H1 (cell line): ENCODE results near the gene ACTBL2. TPM values are rescaled to one million over a fixed set of nuclear protein-coding genes. Genes with fewer than 3 reads are reported as not detected.

ENCODE experiments used
- CTCF ChIA-PET: fragments of 300-600 bp; sonication (Branson Sonifier 250); formaldehyde crosslinking; loops from one replicate; lab custom pipeline; 2021; ENCODE audit not compliant: partially characterized antibody; lab: Charles Lee
- POLR2A ChIA-PET: fragments of 300-600 bp; sonication (Branson Sonifier 250); formaldehyde crosslinking; loops from one replicate; lab custom pipeline; 2021; ENCODE audit warnings: inconsistent platforms; ENCODE audit not compliant: partially characterized antibody; lab: Charles Lee
- DNase-seq, 2 experiments: peaks; one replicate each; pipeline versions ENCODE4 v3.0.0 to v3.0.0-alpha.2; 2010 to 2022; ENCODE audit warnings: low spot score in 2 of 2, low read depth in 1 of 2, mixed read lengths in 1 of 2
- FAIRE-seq: peaks from 2 replicates; lab custom pipeline; 2011; peaks lifted over from hg19 to GRCh38; lab: Jason Lieb, UNC
- H2AFZ ChIP-seq: 2 replicates; pipeline ENCODE4 v1.8.1; 2012; ENCODE audit warnings: low read length, inconsistent platforms
- H2AK5ac ChIP-seq: 2 replicates; pipeline ENCODE4 v1.6.1; 2013; ENCODE audit warnings: low read depth, low read length
- H2BK120ac ChIP-seq: replicated peaks from 2 replicates; pipeline ENCODE3; 2013; ENCODE audit warnings: low read depth, low read length, inconsistent platforms
- H2BK12ac ChIP-seq: 2 replicates; pipeline ENCODE4 v1.6.1; 2013; ENCODE audit warnings: low read depth, low read length
- H2BK15ac ChIP-seq: 2 replicates; pipeline ENCODE4 v1.6.1; 2013; ENCODE audit warnings: low read length
- H2BK20ac ChIP-seq: 2 replicates; pipeline ENCODE4 v1.6.1; 2013; ENCODE audit warnings: low read length
- H2BK5ac ChIP-seq: 2 replicates; pipeline ENCODE4 v1.6.1; 2013; ENCODE audit warnings: low read depth, low read length
- H3K14ac ChIP-seq: 2 replicates; pipeline ENCODE4 v1.6.1; 2013; ENCODE audit warnings: inconsistent platforms; ENCODE audit not compliant: insufficient read length
- H3K18ac ChIP-seq: 2 replicates; pipeline ENCODE4 v1.6.1; 2013; ENCODE audit warnings: low read length; ENCODE audit errors: extremely low read depth
- H3K23ac ChIP-seq: 2 replicates; pipeline ENCODE4 v1.6.1; 2013; ENCODE audit warnings: inconsistent platforms; ENCODE audit not compliant: insufficient read length
- H3K23me2 ChIP-seq: 2 replicates; pipeline ENCODE4 v1.6.1; 2013; ENCODE audit warnings: low read depth, low read length
- H3K27ac ChIP-seq: 2 replicates; pipeline ENCODE4 v1.6.1; 2011; ENCODE audit warnings: low read depth, low read length, inconsistent platforms
- H3K27me3 ChIP-seq, 4 experiments: replicated peaks in 1 of 4; 1 replicate in 1 of 4; 2 replicates in 3 of 4; pipeline versions ENCODE4 v1.6.1 to v1.8.1; 2011 to 2013; ENCODE audit warnings: low read length in 3 of 4, mild to moderate bottlenecking in 3 of 4, inconsistent platforms in 2 of 4, mixed read lengths in 2 of 4, moderate library complexity in 1 of 4; ENCODE audit not compliant: control insufficient read depth in 3 of 4, insufficient read depth in 3 of 4; ENCODE audit errors: extremely low read depth in 1 of 4
- H3K36me3 ChIP-seq, 4 experiments: 2 replicates each; pipeline versions ENCODE4 v1.6.1 to v1.8.1; 2011 to 2013; ENCODE audit warnings: mild to moderate bottlenecking in 4 of 4, low read length in 3 of 4, moderate library complexity in 2 of 4, control low read depth in 1 of 4, inconsistent platforms in 1 of 4; ENCODE audit not compliant: insufficient read depth in 4 of 4, control insufficient read depth in 2 of 4
- H3K4ac ChIP-seq: replicated peaks from 2 replicates; pipeline ENCODE3; 2013; ENCODE audit warnings: low read length, low read depth, mixed read lengths, inconsistent platforms; ENCODE audit not compliant: insufficient read length
- H3K4me1 ChIP-seq, 4 experiments: replicated peaks in 1 of 4; 1 replicate in 1 of 4; 2 replicates in 3 of 4; pipeline versions ENCODE4 v1.6.1 to v1.8.1; 2011 to 2013; ENCODE audit warnings: low read length in 3 of 4, inconsistent platforms in 2 of 4, mixed read lengths in 1 of 4; ENCODE audit not compliant: insufficient read depth in 4 of 4, control insufficient read depth in 3 of 4
- H3K4me2 ChIP-seq, 2 experiments: 2 replicates each; pipeline versions ENCODE4 v1.6.1 to v1.8.1; 2011 to 2013; ENCODE audit warnings: low read depth in 2 of 2, low read length in 2 of 2, control low read depth in 1 of 2, inconsistent platforms in 1 of 2, mild to moderate bottlenecking in 1 of 2; ENCODE audit not compliant: insufficient read depth in 1 of 2
- H3K4me3 ChIP-seq, 4 experiments: fragments of 200-600, 300-600 bp in 1 of 4; sonication (generic), shearing (Covaris generic), sonication (Bioruptor Twin) in 1 of 4; 2 replicates each; pipeline versions ENCODE4 v1.5.1 to v1.8.1; 2011 to 2016; ENCODE audit warnings: low read length in 4 of 4, low read depth in 3 of 4, control low read depth in 2 of 4, inconsistent platforms in 2 of 4, mild to moderate bottlenecking in 2 of 4, mixed read lengths in 1 of 4, moderate library complexity in 1 of 4; ENCODE audit not compliant: insufficient read depth in 2 of 4; ENCODE audit errors: extremely low read depth in 1 of 4
- H3K56ac ChIP-seq: replicated peaks from 2 replicates; pipeline ENCODE3; 2013; ENCODE audit warnings: low read depth, mild to moderate bottlenecking, mixed read lengths, low read length, inconsistent platforms; ENCODE audit not compliant: insufficient read length
- H3K79me1 ChIP-seq: 2 replicates; pipeline ENCODE4 v1.6.1; 2013; ENCODE audit warnings: low read depth, low read length, control low read depth
- H3K79me2 ChIP-seq, 2 experiments: 2 replicates each; pipeline versions ENCODE4 v1.6.1 to v1.8.1; 2012 to 2013; ENCODE audit warnings: low read length in 2 of 2, mild to moderate bottlenecking in 2 of 2, inconsistent platforms in 1 of 2; ENCODE audit not compliant: insufficient read depth in 2 of 2, control insufficient read depth in 1 of 2
- H3K9ac ChIP-seq, 4 experiments: replicated peaks in 1 of 4; 1 replicate in 1 of 4; 2 replicates in 3 of 4; pipeline versions ENCODE4 v1.6.1 to v1.8.1; 2011 to 2013; ENCODE audit warnings: low read depth in 3 of 4, low read length in 3 of 4, control low read depth in 2 of 4, mild to moderate bottlenecking in 2 of 4, moderate library complexity in 2 of 4, inconsistent platforms in 1 of 4; ENCODE audit errors: extremely low read depth in 1 of 4
- H3K9me3 ChIP-seq, 2 experiments: 2 replicates each; pipeline versions ENCODE4 v1.6.1 to v1.8.1; 2012 to 2013; ENCODE audit warnings: mild to moderate bottlenecking in 2 of 2, moderate library complexity in 2 of 2, control low read depth in 1 of 2, inconsistent platforms in 1 of 2, low read depth in 1 of 2, low read length in 1 of 2, mixed read lengths in 1 of 2; ENCODE audit not compliant: insufficient read depth in 2 of 2
- H4K20me1 ChIP-seq, 2 experiments: replicated peaks in 1 of 2; 2 replicates each; pipeline versions ENCODE3 to v1.8.1; 2011 to 2013; ENCODE audit warnings: inconsistent platforms in 2 of 2, low read length in 2 of 2, mild to moderate bottlenecking in 1 of 2; ENCODE audit not compliant: insufficient read depth in 2 of 2, control insufficient read depth in 1 of 2
- H4K5ac ChIP-seq: 2 replicates; pipeline ENCODE4 v1.6.1; 2013; ENCODE audit warnings: low read length, low read depth, mixed read lengths, inconsistent platforms; ENCODE audit not compliant: insufficient read length
- H4K8ac ChIP-seq: 2 replicates; pipeline ENCODE4 v1.8.0; 2013; ENCODE audit warnings: mild to moderate bottlenecking, moderate library complexity, low read length, inconsistent platforms; ENCODE audit not compliant: insufficient read depth; ENCODE audit errors: extremely low read depth
- H4K91ac ChIP-seq: replicated peaks from 2 replicates; pipeline ENCODE3; 2013; ENCODE audit warnings: low read length, mixed read lengths, inconsistent platforms; ENCODE audit not compliant: insufficient read length
- ATF3 ChIP-seq: IDR thresholded peaks from 2 replicates; pipeline ENCODE4 v1.6.1; 2011; ENCODE audit warnings: low read depth, mild to moderate bottlenecking, low read length; ENCODE audit not compliant: insufficient read depth
- BRCA1 ChIP-seq: IDR thresholded peaks from 2 replicates; pipeline ENCODE4 v1.6.1; 2012; ENCODE audit warnings: low read depth, low read length, improper control_type of control experiment
- HDAC2 ChIP-seq, 2 experiments: fragments of 300-600 bp in 1 of 2; sonication (generic) in 1 of 2; IDR thresholded peaks; 2 replicates each; pipeline ENCODE4 v1.6.1; 2011 to 2012; ENCODE audit warnings: low read depth in 2 of 2, low read length in 2 of 2, mild to moderate bottlenecking in 2 of 2, moderate library complexity in 2 of 2, borderline replicate concordance in 1 of 2, inconsistent platforms in 1 of 2
- MAFK ChIP-seq: IDR thresholded peaks from 2 replicates; pipeline ENCODE4 v1.6.1; 2012; ENCODE audit warnings: low read depth, mild to moderate bottlenecking, improper control_type of control experiment, low read length
- PHF8 ChIP-seq: fragments of 200-600 bp; sonication (generic); conservative IDR thresholded peaks from 2 replicates; pipeline ENCODE4 v1.7.1; 2012; ENCODE audit warnings: low read depth, mild to moderate bottlenecking, inconsistent platforms, low read length, moderate library complexity
- RNF2 ChIP-seq: fragments of 200-900, 300-1000 bp; sonication (generic); IDR thresholded peaks from 2 replicates; pipeline ENCODE4 v1.7.1; 2016; ENCODE audit warnings: borderline replicate concordance, low read depth, mild to moderate bottlenecking, antibody characterized with exemption, low read length; ENCODE audit not compliant: poor library complexity, severe bottlenecking; ENCODE audit errors: missing control alignments
- RXRA ChIP-seq: IDR thresholded peaks from 2 replicates; pipeline ENCODE4 v1.6.1; 2011; ENCODE audit warnings: low read depth, mild to moderate bottlenecking, low read length, moderate library complexity; ENCODE audit not compliant: insufficient read depth
- SIRT6 ChIP-seq: IDR thresholded peaks from one replicate; pipeline ENCODE4 v1.7.1; 2012; ENCODE audit warnings: low read length, inconsistent platforms
- SIX5 ChIP-seq: IDR thresholded peaks from 2 replicates; pipeline ENCODE4 v1.6.1; 2011; ENCODE audit warnings: mild to moderate bottlenecking, low read depth, low read length
- SP1 ChIP-seq: IDR thresholded peaks from 2 replicates; pipeline ENCODE4 v1.6.1; 2011; ENCODE audit warnings: low read depth, low read length
- SRF ChIP-seq: IDR thresholded peaks from 2 replicates; pipeline ENCODE4 v1.6.1; 2011; ENCODE audit warnings: mild to moderate bottlenecking, low read depth, low read length, moderate library complexity
- TAF7 ChIP-seq: optimal IDR thresholded peaks from 2 replicates; pipeline ENCODE3; 2011; ENCODE audit warnings: low read depth, mild to moderate bottlenecking, inconsistent platforms, low read length, moderate library complexity, borderline replicate concordance
- polyA plus RNA-seq, 7 experiments: library from polyadenylated mRNA; depleted of rRNA in 3 of 7; stranded (reverse) in 5 of 7; unstranded in 2 of 7; fragments of >200 nt in 5 of 7; fragments of 200-250 nt in 2 of 7; gene quantifications; 1 replicate in 5 of 7; 2 replicates in 1 of 7; 4 replicates in 1 of 7; pipeline versions ENCODE4 v1.2.1 to v1.2.3, GENCODE V29; 2011 to 2013; ENCODE audit warnings: missing spikeins in 2 of 7, mixed read lengths in 2 of 7
- total RNA-seq: library from RNA; stranded (reverse); fragmentation: NEBNext Ultra II Directional; extraction: Animal tissue kit (Norgen Biotek cat#: 25700); gene quantifications from 2 replicates; pipeline ENCODE4 v1.2.1, GENCODE V29; 2021

ACTBL2 gene
- total and polyA plus RNA-seq, 2 of the 8 experiments (the other 6 are each of a cell fraction or from before 2014, with no cell fraction given) = not detected

GRCh38 chr5:57452885-57453284 is 29.7 kb downstream of the ACTBL2 start:
- Histone ChIP-seq H3K18ac (no peak overlapping the region), H2BK20ac (no peak overlapping the region), H3K79me1 (no peaks in the 10 kb centered on the region), H4K5ac (no peak overlapping the region), H3K4me2 (no peak overlapping the region), H2AFZ (no peak overlapping the region), H3K9ac (no peak overlapping the region), H3K4ac (no peak overlapping the region), H3K23me2 (no peaks in the 10 kb centered on the region), H4K8ac (no peak overlapping the region), H2BK15ac (no peak overlapping the region), H3K27ac (no peak overlapping the region), H3K27me3 (no peaks in the 10 kb centered on the region), H4K91ac (no peak overlapping the region), H3K14ac (no peak overlapping the region), H3K9me3 (no peaks in the 10 kb centered on the region), H2BK12ac (no peak overlapping the region), H3K23ac (no peak overlapping the region), H2BK120ac (no peak overlapping the region), H4K20me1 (no peaks in the 10 kb centered on the region), H3K4me1 (no peaks in the 10 kb centered on the region), H3K36me3 (no peaks in the 10 kb centered on the region), H3K79me2 (no peaks in the 10 kb centered on the region), H3K56ac (no peak overlapping the region), H2BK5ac (no peak overlapping the region), H3K4me3 (no peak overlapping the region), H2AK5ac (no peak overlapping the region)
- POLR2A ChIA-PET = no interaction called here
- no peak for DNase-seq
- FAIRE-seq = no peak
- CTCF ChIA-PET = interaction anchor here (0.8 to 2.0 kb wide), 7 partner anchors 9 to 155 kb away, joined by 3 to 6 read pairs (median 4); no protein-coding TSS in a partner anchor
- TF ChIP-seq RNF2 = no peak
- no peak for TF ChIP-seq ATF3
- no peak for TF ChIP-seq MAFK
- TF ChIP-seq HDAC2 (IDR thresholded peaks at IDR 0.05; ENCODE audit: borderline replicate concordance in 1 of 2, low read depth in 2 of 2, low read length in 2 of 2) = no peak
- TF ChIP-seq SP1 = no peak
- TF ChIP-seq SIRT6 = no peak
- TF ChIP-seq PHF8 = no peak
- no peak for TF ChIP-seq TAF7
- no peak for TF ChIP-seq RXRA
- no peak for TF ChIP-seq SIX5
- TF ChIP-seq BRCA1 = no peak
- TF ChIP-seq SRF = no peak
